Activated T-cell treated with anti-CD3 and anti-CD28 coated beads for 24 hours (primary cell): ENCODE results near the gene WDR54.
A peak's percentile ranks its signal among the peaks of the same experiment; 100 is the strongest.
"Not testable (repeated sequence)": the region's sequence is repeated elsewhere in the genome, so short reads cannot be mapped to it uniquely, and the experiment has no call there.

Experiments used
- DNase-seq: peaks from one replicate; pipeline ENCODE4 v3.0.0-alpha.2; 2020; ENCODE audit warnings: low read depth

WDR54 gene

GRCh38 chr2:74457129-74457548, 35.6 kb downstream of the WDR54 start:
- no peak for DNase-seq

- peak; percentile 69 for DNase-seq
Observed at GRCh38 chr2:74457549-74458131, 36.1 kb downstream of the WDR54 start.

- DNase-seq, result peak; percentile 98
Observed at GRCh38 chr2:74458132-74458937, 36.8 kb downstream of the WDR54 start, which contains the start of gene WBP1. TSS of gene WBP1 (plus strand) at chr2:74458438. CDS start at chr2:74458603, 165 bp downstream.

- no peak for DNase-seq
Observed at GRCh38 chr2:74458938-74459363, 37.4 kb downstream of the WDR54 start.

GRCh38 chr2:74459503-74460118, 38.1 kb downstream of the WDR54 start:
- not testable (repeated sequence) for DNase-seq

GRCh38 chr2:74460187-74460586, 38.7 kb downstream of the WDR54 start:
- not testable (repeated sequence) for DNase-seq

GRCh38 chr2:74461187-74462053, 39.9 kb downstream of the WDR54 start:
- no peak for DNase-seq

GRCh38 chr2:74462054-74462785, 40.7 kb downstream of the WDR54 start:
- DNase-seq, result no peak

GRCh38 chr2:74462786-74463105, 41.2 kb downstream of the WDR54 start:
- no peak for DNase-seq

- DNase-seq, result no peak
Observed at GRCh38 chr2:74464406-74464805, 42.9 kb downstream of the WDR54 start.

- not testable (repeated sequence) for DNase-seq
Observed at GRCh38 chr2:74470742-74471141, 49.2 kb downstream of the WDR54 start.

- DNase-seq, result no peak
Observed at GRCh38 chr2:74471332-74472065, 50.0 kb downstream of the WDR54 start.

- peak; percentile 94 for DNase-seq
Observed at GRCh38 chr2:74472086-74472944, 50.8 kb downstream of the WDR54 start, which contains the start of gene MRPL53. TSS of gene MRPL53 (minus strand) at chr2:74472680. CDS start at chr2:74472660, 20 bp downstream.

- DNase-seq, result no peak
Observed at GRCh38 chr2:74472945-74473258, 51.4 kb downstream of the WDR54 start.

GRCh38 chr2:74474481-74474880, 53.0 kb downstream of the WDR54 start:
- no peak for DNase-seq

- no peak for DNase-seq
Observed at GRCh38 chr2:74474899-74475298, 53.4 kb downstream of the WDR54 start.
